ENCODE data around the gene GPR158.

Gene GPR158

DNA sequence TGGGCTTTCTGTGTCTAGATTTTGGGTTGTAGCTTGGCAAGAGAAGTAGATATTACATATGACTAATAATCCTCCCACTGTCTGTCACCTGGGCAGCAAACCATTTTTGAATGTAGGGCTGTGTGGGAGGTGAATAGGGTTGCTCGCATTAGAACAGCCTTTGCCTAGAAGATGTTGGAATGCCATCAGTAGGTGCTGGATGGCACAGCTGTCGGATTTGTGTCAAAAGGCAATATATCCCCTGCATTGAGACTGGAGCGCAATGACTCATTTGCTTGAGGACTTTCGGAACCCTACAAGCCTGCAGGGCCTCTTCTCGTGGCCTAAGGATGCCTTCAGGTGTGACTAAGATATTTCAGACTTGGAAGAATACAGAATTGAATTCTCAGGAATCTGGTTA lies 323.8 kb downstream of the GPR158 start:
- H3K4me3 ChIP-seq (ENCODE audit: control insufficient read depth, low read depth, low read length) = no peak overlapping the region
- TF ChIP-seq CTCF (conservative IDR thresholded peaks at IDR 0.05; ENCODE audit: control insufficient read depth, insufficient read depth, low read depth, low read length) = no peak
- no peak for DNase-seq (ENCODE audit: low read depth)

GRCh38 chr10:25501912-25502311 lies 327.1 kb downstream of the GPR158 start:
- no peak for DNase-seq (ENCODE audit: low read depth)
- no peak for TF ChIP-seq CTCF (conservative IDR thresholded peaks at IDR 0.05; ENCODE audit: control insufficient read depth, insufficient read depth, low read depth, low read length)
- H3K4me3 ChIP-seq (ENCODE audit: control insufficient read depth, low read depth, low read length) = no peak overlapping the region

GRCh38 chr10:25502453-25502852 lies 327.7 kb downstream of the GPR158 start:
- TF ChIP-seq CTCF (conservative IDR thresholded peaks at IDR 0.05; ENCODE audit: control insufficient read depth, insufficient read depth, low read depth, low read length) = no peak
- no peak overlapping the region for H3K4me3 ChIP-seq (ENCODE audit: control insufficient read depth, low read depth, low read length)
- DNase-seq (ENCODE audit: low read depth) = no peak

DNA sequence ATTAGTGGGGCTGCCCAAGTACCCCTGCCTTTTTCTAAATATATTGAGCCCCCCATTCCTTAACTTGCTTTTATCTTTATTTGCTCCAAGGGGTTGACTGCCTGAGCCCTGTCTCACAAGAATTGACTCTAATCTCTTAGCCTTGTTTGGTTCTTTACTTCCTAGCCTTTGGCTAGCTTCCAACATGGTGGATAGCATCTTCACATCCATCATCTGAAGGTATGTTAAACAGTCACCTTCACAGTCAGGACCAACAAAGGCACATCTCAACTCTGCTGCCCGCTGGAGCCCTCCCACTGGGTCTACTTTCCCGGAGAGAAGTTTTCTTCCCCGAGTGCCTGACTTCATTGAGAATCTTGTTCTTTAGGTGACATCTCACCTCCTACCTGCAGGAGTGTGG lies 329.5 kb downstream of the GPR158 start:
- no peak overlapping the region for H3K4me3 ChIP-seq (ENCODE audit: control insufficient read depth, low read depth, low read length)
- TF ChIP-seq CTCF (conservative IDR thresholded peaks at IDR 0.05; ENCODE audit: control insufficient read depth, insufficient read depth, low read depth, low read length) = no peak
- DNase-seq (ENCODE audit: low read depth) = no peak

DNA sequence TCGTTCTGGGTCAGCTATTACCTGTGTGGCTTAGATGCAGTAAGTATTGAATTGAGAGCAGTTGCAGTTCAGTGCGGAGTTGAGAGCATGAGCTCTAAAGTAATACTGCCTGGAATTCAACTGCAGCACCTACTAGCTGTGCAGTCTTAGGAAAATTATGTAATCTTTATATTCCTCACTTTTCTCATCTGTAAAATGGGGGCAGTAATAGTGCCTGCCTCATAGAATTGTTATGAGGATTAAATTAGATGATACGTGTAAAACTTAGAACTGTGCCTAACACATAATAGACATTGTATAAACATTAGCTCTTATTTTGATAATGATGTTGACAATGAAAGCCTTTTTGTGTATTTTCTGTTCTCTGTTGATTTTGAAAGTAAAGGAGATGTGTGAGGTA lies 330.0 kb downstream of the GPR158 start:
- no peak for TF ChIP-seq CTCF (conservative IDR thresholded peaks at IDR 0.05; ENCODE audit: control insufficient read depth, insufficient read depth, low read depth, low read length)
- DNase-seq (ENCODE audit: low read depth) = no peak
- no peak overlapping the region for H3K4me3 ChIP-seq (ENCODE audit: control insufficient read depth, low read depth, low read length)

DNA sequence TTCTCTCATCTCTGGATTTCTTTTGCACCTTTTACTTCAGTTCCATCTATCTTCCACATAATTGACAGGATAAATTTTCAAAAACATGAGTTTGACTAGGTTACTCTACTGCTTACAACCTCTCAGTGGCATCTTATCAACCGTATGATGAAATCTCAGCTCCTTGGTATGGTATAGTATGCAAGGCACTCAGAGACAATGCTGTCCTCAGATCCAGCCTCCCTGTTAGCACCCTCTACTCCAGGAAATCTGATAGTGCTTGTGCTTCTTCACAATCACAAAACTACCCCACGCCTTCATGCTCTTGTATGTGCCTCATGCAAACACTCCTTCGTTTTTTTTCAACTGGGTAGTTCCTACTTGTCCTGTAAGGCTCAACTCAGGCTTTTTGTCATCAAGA lies 330.7 kb downstream of the GPR158 start:
- TF ChIP-seq CTCF (conservative IDR thresholded peaks at IDR 0.05; ENCODE audit: control insufficient read depth, insufficient read depth, low read depth, low read length) = no peak
- no peak for DNase-seq (ENCODE audit: low read depth)

GRCh38 chr10:25506821-25507335 lies 332.1 kb downstream of the GPR158 start:
- no peak for DNase-seq (ENCODE audit: low read depth)
- H3K4me3 ChIP-seq (ENCODE audit: control insufficient read depth, low read depth, low read length) = no peak overlapping the region
- no peak for TF ChIP-seq CTCF (conservative IDR thresholded peaks at IDR 0.05; ENCODE audit: control insufficient read depth, insufficient read depth, low read depth, low read length)

More for the DNA sequence above, 330.7 kb downstream of the GPR158 start:
- no peak overlapping the region for H3K4me3 ChIP-seq (ENCODE audit: control insufficient read depth, low read depth, low read length)

Measured in fibroblast of mammary gland (primary cell).